HG03108 (cell line): ENCODE data around the gene CLPX.
"Not testable (repeated sequence)": the region's sequence is repeated elsewhere in the genome, so short reads cannot be mapped to it uniquely, and the experiment has no call there.

ENCODE experiments used
- ATAC-seq: cut with Tn5 transposase; IDR thresholded peaks from one replicate; pipeline ENCODE4 v1.9.1; 2021; ENCODE audit warnings: moderate library complexity; ENCODE audit not compliant: unreplicated experiment

Gene CLPX

GRCh38 chr15:65207280-65207840 is 22.2 kb upstream of the CLPX start:
- ATAC-seq, result no peak

GRCh38 chr15:65206750-65207149 is 21.6 kb upstream of the CLPX start:
- no peak for ATAC-seq

- ATAC-seq, result no peak
Observed at GRCh38 chr15:65204931-65205660, 20.0 kb upstream of the CLPX start.

GRCh38 chr15:65204236-65204930 is 19.2 kb upstream of the CLPX start:
- no peak for ATAC-seq

- no peak for ATAC-seq
Observed at GRCh38 chr15:65201918-65202317, 16.8 kb upstream of the CLPX start.

- no peak for ATAC-seq
Observed at GRCh38 chr15:65198571-65198970, 13.4 kb upstream of the CLPX start.

GRCh38 chr15:65197337-65197645 is 12.1 kb upstream of the CLPX start:
- ATAC-seq, result no peak

GRCh38 chr15:65196637-65197336 is 11.6 kb upstream of the CLPX start:
- ATAC-seq, result no peak

GRCh38 chr15:65195548-65195923 is 10.4 kb upstream of the CLPX start:
- no peak for ATAC-seq

- ATAC-seq, result no peak
Observed at GRCh38 chr15:65194826-65195547, 9.8 kb upstream of the CLPX start.

GRCh38 chr15:65192016-65192415 is 6.9 kb upstream of the CLPX start:
- no peak for ATAC-seq

GRCh38 chr15:65189102-65189740 is 4.1 kb upstream of the CLPX start:
- ATAC-seq, result no peak

GRCh38 chr15:65188472-65188871 is 3.3 kb upstream of the CLPX start:
- ATAC-seq, result not testable (repeated sequence)

GRCh38 chr15:65184305-65184867 is 756 bp downstream of the CLPX start:
- peak; percentile 30 for ATAC-seq

GRCh38 chr15:65183865-65184159 is 1.3 kb downstream of the CLPX start:
- no peak for ATAC-seq

- ATAC-seq, result no peak
Observed at GRCh38 chr15:65182538-65182937, 2.6 kb downstream of the CLPX start.

- not testable (repeated sequence) for ATAC-seq
Observed at GRCh38 chr15:65181582-65182353, 3.4 kb downstream of the CLPX start.

GRCh38 chr15:65180167-65180566 is 5.0 kb downstream of the CLPX start:
- ATAC-seq, result no peak

GRCh38 chr15:65177901-65178300 is 7.2 kb downstream of the CLPX start:
- no peak for ATAC-seq

GRCh38 chr15:65176056-65176455 is 9.1 kb downstream of the CLPX start:
- ATAC-seq, result no peak
